Measurements from ENCODE around the gene ADAMTS6.
A peak's percentile ranks its signal among the peaks of the same experiment; 100 is the strongest.
"Not testable (repeated sequence)": the region's sequence is repeated elsewhere in the genome, so short reads cannot be mapped to it uniquely, and the experiment has no call there.

ADAMTS6 gene

DNA sequence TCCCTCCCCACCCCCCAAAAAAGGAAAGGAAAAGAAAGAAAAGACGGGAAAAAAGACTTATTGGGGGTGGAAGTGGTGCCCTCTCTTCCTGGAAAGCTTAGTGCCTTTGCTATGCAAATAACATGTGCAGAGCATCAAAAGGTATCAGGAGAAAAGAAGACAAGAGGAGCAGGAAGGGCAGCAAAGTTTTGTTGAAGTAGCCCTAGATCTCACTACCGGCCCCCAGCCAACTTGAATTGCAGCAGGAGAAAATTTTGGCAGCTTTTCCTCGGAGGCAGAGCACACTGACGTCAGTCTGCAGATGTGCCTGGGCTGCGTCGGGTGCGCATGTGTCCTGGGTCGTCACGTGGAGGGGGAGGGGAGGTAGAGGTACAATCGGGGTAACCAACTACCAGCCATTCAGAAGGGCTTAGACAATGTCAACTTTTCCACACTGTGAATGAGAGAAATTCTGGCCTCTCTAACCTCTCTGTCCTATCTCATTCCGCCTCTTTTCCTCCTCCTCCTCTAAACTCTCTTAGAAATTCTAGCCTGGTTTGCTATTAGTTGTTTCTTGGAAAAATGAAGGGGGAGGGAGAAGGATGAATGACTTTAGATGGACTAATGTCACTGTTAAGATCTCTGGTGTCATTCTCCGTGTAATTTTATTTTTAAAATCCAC lies at the start of gene ADAMTS6:
Gene ADAMTS6, minus strand, starts transcription at position 286 of the 661 bp plus-strand sequence. CDS start 8,247 bp downstream, outside the sequence.
- DNase-seq (ENCODE audit: low spot score), result peak; percentile 89

DNA sequence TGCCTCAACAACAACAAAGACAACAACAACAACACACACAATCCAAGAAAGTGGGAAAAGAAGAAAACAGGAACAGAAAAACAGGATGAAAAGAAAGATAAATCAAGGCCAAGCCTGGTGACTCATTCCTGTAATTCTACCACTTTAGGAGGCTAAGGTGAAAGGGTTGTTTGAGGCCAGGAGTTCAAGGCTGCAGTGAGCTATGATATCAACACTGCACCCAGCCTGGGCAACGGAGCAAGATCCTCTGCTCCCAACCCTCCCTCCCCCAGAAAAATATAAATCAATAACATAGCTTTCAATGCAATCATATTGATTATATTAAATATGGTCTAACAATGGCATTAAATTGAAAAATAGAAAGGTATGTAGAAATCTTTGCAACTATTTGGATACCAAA lies 49.2 kb upstream of the ADAMTS6 start:
- no peak for DNase-seq (ENCODE audit: low spot score)

- DNase-seq (ENCODE audit: low spot score), result no peak
Observed at GRCh38 chr5:65525726-65526125, 44.0 kb upstream of the ADAMTS6 start.

- no peak for DNase-seq (ENCODE audit: low spot score)
Observed at GRCh38 chr5:65512170-65512937, 30.6 kb upstream of the ADAMTS6 start.

DNA sequence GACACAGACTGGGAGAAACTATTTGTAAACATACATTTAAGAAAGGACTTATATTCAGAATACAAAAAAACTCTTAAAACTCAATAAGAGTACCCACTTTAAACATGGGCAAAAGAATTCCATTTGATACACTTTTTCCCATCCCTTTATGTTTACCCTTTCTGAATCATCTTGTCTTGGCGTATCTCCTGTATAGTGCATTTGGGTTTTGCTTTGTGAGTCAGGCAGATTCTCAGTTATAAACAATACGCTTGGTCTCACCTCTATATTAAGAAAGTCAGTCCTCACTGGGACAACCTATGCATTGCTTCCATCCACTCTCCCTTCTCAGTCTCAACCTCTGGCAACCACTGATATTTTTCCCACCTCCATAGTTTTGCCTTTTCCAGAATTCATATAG lies 27.3 kb upstream of the ADAMTS6 start:
- DNase-seq (ENCODE audit: low spot score), result no peak

- peak; percentile 74 for DNase-seq (ENCODE audit: low spot score)
Observed at GRCh38 chr5:65506961-65507360, 25.2 kb upstream of the ADAMTS6 start.

- DNase-seq (ENCODE audit: low spot score), result no peak
Observed at GRCh38 chr5:65489119-65489518, 7.4 kb upstream of the ADAMTS6 start.

GRCh38 chr5:65488038-65488687 lies 6.4 kb upstream of the ADAMTS6 start:
- not testable (repeated sequence) for DNase-seq (ENCODE audit: low spot score)

- not testable (repeated sequence) for DNase-seq (ENCODE audit: low spot score)
Observed at GRCh38 chr5:65486803-65487202, 5.1 kb upstream of the ADAMTS6 start.

DNA sequence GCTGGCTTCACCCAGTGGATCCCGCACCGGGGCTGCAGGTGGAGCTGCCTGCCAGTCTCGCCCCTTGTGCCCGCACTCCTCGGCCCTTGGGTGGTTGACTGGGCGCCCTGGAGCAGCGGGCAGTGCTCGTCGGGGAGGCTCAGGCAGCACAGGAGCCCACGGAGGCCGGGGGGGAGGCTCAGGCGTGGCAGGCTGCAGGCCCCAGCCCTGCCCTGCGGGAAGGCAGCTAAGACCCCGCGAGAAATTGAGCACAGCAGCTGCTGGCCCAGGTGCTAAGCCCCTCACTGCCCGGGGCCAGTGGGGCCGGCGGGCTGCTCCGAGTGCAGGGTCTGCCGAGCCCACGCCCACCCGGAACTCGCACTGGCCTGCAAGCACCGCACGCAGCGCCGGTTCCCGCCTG lies 3.7 kb upstream of the ADAMTS6 start:
- no peak for DNase-seq (ENCODE audit: low spot score)

DNA sequence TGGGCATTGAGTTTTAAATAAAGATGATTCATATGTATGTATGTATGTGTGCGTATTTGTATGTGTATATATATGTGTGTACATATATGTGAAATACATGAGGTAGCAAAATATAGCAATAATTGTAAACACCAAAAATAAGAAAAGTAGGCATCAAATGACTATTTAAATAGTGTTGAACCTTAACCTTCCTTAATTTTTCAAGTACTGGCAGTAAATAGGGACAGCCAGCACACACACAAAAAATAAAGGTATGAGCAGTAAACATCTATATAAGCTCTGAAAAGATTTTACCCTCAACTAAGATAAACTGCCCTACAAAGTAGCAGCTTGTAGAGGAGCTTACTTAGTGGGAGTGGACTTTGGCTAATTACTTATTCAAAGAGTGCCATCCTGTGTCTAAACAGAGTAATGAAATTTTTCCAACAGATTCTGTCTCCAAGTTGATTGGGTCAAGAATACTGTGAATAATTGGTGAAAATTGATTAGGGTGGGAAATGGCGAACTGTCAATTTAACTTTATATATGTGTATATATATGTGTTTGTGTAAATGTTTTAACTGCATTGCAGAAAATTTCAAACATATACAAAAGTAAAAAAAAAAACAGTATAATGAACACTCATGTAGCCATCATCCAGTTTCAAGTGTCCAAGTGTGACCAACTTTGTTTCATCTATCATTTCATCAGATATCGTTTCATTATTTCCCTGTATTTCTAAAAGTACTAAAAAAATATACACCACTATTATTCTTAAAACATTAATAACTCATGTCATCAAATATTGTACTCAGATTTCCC lies 2.0 kb upstream of the ADAMTS6 start:
- peak; percentile 45 for DNase-seq (ENCODE audit: low spot score)

- DNase-seq (ENCODE audit: low spot score), result peak; percentile 17
Observed at GRCh38 chr5:65482736-65483545, 1.2 kb upstream of the ADAMTS6 start.

DNA sequence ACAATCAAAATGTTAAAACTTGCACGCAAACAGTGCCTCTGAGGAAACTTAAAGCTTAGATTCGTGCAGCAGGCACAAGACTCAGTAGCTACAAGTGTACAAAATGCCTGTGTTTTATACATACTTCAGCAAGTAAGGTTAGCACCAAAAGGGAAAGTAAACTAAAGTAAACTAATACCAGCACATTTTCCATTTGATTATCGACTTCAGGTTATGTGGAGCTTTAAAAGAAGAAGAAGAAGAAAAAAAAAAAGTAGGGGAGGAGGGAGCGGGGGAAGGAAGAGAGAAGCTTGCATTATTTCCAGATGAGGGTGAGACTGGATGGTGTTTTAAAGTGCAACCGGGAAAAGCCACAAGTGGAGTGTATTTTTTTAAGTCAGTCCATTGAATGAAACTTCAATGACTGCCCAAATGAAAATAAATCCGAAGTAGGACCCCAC lies 596 bp upstream of the ADAMTS6 start:
- DNase-seq (ENCODE audit: low spot score), result no peak

GRCh38 chr5:65481171-65481581 lies 544 bp downstream of the ADAMTS6 start:
- no peak for DNase-seq (ENCODE audit: low spot score)

DNA sequence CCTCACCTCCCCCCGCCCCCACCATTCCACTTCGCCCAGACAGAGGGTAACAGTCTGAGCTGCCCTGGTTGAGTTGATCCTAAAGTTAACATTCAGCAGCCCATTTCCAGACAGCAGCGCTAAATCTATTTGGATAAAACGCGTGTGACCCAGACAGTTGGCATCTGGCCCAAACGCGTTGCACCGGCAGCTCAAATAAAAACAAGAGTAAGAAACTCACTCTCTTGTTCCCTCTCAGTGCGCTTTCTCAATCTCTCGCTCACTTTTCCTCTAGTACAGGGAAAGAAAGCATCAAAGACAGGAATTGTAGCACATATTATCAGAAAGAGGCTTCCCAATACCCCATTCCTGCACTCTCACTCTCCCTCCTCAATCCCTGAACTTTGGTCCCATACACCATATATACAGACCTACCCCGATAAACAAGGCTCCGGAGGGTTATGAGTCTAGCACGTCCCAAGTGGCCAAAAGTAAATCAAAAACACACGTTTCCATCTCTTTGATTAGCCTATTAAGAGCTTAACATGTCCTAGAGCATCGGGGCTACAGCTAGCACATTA lies 1.3 kb downstream of the ADAMTS6 start:
- DNase-seq (ENCODE audit: low spot score), result peak; percentile 24

DNA sequence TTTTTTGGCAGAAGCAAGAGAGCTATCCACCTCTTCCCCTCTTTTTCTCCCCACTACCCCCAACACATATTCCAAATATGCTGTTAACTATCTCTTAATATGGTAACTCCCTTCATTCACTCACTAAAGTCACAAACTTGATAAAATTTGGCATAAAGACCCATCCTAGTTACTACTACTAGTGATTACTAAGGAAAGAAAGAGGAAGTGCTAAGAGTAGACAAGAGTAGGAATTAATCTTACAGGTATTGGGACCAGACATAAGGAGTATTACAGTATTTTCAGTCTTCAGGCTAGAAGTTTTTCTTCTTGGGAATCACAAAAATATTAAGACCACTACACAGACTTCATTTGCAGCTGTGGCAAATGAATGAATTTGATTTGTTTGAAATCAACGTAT lies 2.2 kb downstream of the ADAMTS6 start:
- DNase-seq (ENCODE audit: low spot score), result no peak

DNA sequence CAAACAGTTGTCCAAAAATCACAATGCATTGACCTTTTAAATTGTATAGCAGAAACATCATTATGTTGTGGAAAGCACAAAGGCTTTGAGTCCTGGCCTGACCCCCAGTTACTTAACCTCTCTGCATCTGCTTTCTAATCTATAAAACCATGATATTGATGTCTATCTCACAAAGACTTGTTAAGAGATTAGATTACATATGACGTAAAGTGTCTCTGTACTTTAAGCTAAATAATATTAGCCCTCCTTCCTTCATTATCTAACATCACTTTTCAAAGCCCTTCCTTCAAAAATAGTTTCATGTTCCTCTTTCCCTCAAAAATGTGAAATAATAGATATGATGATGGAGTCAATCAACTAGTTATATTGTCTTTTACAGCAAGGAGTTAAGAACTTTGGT lies 3.4 kb downstream of the ADAMTS6 start:
- DNase-seq (ENCODE audit: low spot score), result no peak

DNA sequence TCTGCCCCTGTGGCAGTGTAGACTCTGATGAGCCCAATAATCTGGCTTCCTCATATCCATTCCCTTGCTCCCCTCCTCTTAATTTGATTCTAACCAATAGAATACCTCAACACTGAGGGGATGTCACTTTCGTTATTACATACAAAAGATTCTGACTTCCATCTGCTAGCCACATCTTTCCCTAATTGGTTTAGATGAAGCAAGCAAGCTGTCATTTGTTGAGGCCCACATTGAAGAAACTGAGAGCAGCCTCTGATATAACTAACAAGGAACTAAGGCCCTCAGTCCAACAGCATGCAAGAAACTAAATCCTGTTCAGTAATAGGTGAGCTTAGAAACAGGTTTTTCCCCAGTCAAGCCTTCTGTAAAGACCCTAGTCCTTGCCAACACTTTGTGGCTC lies 5.8 kb downstream of the ADAMTS6 start:
- no peak for DNase-seq (ENCODE audit: low spot score)

- DNase-seq (ENCODE audit: low spot score), result no peak
Observed at GRCh38 chr5:65475336-65475735, 6.4 kb downstream of the ADAMTS6 start.

GRCh38 chr5:65474130-65474711 lies 7.5 kb downstream of the ADAMTS6 start:
- no peak for DNase-seq (ENCODE audit: low spot score)

DNA sequence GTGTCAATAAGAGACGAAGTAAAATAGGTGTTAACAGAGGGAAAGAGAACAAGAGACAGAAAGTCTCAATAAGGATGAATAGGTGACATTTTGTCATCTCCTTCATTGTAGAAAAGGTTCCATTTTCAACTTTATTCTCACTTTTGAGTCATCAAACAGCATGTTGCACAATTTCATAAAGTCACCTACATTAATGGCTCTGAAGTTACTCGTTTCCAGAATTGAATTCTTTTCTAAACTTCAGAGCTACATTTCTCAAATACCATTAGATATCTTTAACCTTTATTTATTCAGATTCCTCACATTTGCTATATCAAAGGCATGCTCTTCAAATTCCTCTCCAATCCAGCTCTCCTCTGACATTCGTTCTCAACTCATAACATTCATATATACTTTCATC lies 13.1 kb downstream of the ADAMTS6 start:
- DNase-seq (ENCODE audit: low spot score), result peak; percentile 7
